HK-2 (cell line): ENCODE measurements around the gene PARP9.
"Not testable (repeated sequence)": the region's sequence is repeated elsewhere in the genome, so short reads cannot be mapped to it uniquely, and the experiment has no call there.

ENCODE experiments used
- DNase-seq: peaks from one replicate; pipeline ENCODE4 v3.0.0-alpha.2; 2018; ENCODE audit not compliant: unreplicated experiment

The PARP9 gene

DNA sequence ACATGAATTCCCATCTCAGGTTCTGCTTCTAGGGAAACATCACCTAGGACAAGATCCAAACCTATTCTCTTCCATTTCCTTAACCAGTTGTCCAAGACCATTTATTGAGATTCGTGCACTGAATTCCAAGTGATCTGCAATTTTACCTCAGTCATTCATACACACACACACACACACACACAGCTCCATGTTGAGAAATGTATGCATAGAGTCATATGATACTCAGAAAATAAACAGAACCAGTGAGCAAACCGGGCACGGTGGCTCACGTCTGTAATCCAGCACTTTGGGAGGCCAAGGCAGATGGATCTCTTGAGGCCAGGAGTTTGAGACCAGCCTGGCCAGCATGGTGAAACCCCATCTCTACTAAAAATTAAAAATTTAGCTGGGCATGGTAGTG lies 43.2 kb downstream of the PARP9 start:
- DNase-seq: no peak

DNA sequence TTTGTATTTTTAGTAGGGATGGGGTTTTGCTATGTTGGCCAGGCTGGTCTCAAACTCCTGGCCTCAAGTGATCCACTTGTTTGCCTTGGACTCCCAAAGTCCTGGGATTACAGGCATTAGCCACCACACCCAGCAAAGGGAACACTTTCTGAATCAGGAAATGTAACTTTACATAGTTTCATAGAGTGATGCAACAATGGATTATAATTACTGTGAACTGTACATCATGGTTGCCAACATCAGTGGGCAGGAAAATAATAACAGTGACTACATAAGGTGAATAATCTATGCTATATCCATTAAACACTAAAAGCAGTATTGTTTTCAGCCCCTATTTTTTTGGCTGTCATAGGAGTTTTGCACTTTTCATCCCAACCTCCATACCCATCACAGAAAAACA lies 44.4 kb downstream of the PARP9 start:
- DNase-seq: no peak

DNA sequence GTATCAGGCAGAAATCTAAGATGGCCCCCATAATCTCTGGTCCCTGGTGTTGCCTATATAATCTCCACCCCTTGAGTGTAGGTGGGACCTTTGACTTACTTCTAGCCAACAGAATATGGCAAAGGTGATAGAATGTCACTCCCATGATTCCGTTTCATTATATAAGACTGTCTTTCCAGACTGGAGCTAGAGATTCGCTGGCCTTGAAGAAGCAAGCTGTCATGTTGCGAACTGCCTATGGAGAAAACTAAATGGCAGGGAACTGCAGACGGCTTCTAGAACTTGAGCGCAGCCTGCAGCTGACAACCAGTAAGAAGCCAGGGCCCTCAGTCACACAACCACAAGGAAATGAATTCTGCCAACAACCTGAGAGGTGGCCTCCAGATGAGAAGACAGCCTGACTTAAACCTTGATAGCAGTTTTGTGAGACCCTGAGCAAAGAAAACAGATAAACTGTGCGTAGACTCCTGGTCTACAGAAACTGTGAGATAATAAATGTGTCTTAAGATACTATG lies 47.2 kb downstream of the PARP9 start:
- DNase-seq: no peak

DNA sequence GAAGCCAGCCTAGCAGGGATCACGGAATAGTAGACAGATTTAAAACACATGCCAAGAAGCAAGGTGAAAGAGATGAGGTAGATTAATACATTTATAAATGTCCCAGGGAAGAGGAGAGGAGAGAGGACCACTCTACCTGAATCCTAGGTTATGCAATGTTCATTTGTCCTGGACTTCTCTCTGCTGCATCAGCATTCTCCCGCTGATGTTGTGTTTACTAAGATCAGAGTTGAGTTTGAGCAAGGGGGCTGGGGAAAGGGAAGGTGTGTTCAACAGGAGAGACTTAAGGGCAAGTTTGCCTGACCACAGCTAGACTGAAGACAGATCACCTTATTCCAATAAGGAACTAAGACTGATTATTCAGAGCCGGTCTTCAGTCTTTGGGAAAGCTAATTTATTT lies 48.2 kb downstream of the PARP9 start:
- no peak for DNase-seq

DNA sequence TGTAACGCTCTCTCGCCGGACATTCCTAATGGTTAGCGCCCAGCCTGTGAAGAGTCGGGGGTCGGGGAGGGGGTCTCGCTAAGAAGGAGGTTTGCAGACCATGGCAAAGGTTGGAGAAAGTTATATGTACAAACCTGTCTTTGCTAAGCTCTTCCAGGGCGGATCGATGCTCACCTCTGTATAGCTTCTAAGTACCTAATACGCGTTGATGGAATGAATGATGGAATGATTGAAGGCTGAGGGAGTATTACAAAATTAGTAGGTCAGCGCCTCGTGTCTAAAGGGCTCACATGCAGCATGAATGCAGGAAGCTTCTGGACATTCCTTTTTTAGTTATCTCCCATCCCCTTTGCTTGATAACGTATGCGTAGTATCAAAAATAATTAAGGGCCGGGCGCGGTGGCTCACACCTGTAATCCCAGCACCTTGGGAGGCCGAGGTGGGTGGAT lies 49.1 kb downstream of the PARP9 start:
- DNase-seq: no peak

DNA sequence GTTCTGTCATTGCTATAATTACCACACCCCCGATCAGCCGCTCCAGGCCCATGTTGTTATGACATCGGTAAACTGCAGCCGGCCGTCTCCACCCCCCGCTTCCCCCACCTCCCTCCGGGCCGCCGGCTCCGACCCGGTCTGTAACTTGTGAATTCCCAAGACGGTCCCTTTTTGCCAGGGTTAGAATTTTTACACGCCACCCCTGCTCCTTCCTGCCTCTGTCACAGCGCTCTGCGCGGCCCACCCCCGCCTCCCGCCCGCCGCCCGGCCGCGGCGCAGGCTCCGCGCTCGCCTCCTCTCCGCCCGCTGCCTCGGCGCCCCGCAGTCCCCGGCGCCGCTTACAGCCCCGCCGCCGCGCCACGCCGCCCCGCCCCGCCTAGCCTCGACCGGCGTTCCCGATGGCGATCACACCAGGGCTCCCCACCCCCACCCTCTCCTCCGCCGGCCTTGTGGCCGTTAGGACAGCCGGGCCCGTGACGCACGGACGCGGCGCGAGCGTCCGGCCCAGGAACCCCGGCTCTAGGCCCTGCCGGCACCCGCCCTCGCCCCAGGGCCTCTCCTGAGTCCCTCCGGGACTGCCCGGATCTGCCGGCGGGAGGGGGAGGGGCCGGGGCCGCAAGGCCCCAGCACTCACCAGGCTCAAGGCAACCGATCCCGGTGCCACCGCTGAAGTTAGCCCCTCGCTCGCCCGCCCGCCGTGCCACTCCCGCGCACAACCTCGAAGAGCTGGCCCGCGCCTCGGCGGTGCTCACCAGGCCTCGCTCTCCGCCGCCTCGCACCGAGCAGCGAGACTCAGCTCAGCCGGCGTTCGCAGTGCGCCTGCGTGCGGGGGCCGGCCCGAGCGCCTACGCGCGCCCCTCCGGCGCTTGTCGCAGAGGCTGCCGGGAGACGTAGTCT lies 49.7 kb downstream of the PARP9 start, which contains the start of gene KPNA1:
Gene KPNA1, minus strand, starts transcription at position 817 of the 897 bp plus-strand sequence. CDS start 18,374 bp downstream, outside the sequence.
- DNase-seq: peak; percentile 86

DNA sequence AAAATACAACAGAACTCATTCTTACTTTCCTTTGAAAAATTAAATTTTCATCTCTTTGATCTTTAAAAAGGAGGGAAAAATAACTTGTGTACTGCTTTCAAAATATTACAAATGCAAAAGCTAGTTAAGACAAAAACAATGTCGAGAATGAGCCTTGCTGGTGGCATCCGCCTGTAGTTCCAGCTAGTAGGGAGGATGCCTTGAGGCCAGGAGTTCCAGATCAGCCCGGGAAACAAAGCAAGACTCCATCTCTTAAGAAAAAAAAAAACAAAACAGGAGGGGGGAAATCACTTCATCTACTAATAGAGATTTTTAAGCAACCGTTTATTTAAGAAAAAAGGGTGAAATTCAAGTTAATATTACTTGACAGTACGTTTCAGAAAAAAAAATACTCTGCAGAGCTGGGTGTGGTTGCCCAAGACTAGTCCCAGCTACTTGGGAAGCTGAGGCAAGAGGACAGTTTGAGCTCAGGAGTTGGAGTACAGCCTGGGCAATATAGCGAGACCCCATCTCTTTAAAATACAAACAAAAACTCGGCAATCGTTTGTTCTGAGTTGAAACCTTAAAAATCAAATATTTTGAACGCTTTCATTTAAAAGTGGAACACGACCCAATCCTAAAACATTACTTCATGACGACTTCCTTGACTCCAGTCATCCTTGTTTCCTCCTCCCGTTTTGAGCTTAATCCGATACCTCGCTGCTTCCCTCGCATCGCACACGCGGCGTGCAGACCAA lies 50.5 kb downstream of the PARP9 start:
- DNase-seq: no peak

DNA sequence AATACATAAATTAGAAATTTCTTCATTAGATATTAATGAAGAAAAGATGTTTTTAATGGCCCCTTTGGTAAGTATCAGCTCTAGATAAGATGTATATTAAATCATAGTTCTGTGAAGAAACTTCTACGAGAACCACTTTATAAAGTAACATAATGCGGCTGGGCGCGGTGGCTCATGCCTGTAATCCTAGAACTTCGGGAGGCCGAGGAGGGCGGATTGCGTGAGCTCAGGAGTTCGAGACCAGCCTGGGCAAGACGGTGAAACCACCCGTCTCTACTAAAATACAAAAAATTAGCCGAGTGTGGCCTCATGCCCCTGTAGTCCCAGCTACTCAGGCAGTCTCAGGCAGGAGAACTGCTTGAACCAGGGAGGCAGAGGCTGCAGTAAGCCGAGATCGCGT lies 51.8 kb downstream of the PARP9 start:
- DNase-seq: no peak

DNA sequence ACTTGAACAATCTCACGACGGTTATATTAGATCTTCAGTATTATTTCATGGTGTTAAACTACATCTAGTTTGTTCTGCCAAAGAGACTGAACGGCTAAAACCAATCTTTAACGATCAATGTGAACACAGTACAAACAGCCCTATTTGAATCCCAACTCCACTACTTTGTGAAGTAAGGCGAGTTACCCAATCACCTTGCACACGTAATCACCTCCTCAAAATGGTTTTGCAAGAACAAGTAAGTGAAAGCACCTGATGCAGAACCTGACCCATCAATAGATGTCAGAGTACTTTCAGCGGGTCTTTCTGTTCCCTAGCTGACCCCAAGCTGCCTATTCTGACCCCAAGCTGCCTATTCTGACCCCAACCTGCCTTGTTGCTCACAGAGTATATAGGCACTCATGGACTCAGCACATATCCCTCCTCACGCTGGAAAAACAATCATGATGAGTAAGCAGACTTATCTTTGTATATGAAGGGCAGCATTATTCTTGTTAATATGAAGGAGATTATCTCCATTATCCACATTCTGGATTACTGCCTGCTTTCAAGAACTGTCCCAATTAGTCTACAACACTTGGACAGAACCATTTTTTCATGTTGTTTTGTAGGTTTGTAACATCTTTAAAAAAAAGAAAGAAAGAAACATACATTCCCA lies 53.1 kb downstream of the PARP9 start:
- DNase-seq: no peak

DNA sequence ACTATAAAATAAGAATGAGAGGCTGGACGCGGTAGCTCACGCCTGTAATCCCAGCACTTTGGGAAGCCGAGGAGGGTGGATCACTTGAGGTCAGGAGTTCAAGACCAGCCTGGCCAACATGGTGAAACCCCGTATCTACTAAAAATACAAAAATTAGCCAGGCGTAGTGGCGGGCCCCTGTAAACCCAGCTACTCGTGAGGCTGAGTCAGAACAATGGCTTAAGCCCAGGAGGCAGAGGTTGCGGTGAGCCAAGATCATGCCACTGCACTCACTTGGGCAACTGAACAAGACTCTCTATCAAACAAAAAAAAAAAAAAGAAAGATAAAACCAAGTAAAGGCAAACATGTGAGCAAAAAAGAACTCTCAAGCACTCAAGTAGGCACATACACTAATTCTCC lies 55.2 kb downstream of the PARP9 start:
- peak; percentile 81 for DNase-seq

DNA sequence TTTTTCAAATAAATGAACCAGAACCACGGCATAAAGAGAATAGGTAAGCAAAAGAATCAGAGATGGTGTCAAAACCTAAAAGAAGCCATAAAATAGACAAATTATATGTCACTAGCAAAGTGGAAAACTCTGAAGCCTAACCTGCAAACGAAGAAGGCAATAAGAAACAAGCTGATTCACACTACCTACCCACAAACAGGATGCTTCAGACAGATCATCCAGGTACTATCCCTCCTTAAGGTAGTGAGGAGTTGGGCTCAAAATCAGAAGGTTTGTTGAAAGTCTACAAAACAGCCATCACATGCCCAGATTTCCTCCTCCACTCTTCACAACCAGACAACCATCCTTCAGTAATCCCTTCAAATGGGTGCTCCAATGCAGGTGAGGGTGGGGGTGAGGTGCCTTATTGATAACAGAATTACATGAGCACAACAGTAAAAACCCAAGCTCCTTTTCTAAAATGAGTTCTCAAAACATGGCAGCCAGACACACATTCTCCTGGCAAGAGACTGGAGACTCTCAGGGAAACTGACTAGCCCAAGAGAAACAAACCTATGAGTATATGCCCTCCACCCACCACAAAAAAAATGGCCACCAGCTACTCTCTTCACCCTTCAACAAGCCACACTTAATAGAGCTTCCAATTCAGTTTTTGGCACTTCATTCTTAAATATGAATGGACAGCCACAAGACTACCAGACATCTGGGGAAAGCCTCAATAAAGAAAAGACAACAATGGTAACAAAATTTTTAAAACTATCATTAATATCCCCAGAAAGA lies 55.8 kb downstream of the PARP9 start:
- no peak for DNase-seq

DNA sequence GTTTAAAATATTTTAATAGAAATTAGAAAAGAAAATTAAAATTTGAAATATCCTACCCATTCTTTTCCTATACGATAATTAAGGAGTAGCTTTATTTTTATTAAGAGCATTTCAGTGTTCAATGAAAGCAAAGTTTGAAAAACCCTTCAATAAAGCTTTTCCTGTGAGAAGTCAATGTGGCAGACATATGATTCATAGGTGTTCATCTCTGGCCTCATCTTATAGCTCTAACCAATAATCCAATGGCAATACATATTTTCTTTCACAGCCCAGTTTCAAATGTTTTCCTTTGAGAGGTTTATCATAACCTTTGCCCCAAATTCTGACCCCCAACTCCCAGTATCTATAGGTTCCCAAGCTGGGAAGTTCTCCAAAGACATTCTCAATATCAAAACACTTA lies 57.6 kb downstream of the PARP9 start:
- DNase-seq: no peak

DNA sequence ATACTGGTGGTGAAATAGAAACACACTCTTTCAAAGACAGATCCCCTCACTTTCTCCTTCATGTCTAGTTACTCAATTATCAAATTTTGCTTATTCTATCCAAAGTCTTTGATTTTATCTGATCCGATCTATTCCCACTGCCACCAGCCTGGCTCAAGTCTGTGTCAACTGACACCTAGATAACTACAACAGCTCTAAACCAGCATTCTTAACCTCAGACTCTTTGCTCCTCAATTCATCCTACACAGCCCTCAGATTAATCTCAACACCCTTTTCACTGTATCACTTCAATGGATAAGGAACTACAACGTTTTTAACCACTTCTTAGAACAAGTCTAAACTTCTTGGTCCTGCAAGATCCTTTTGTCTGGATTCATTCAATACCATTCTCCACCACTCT lies 58.4 kb downstream of the PARP9 start:
- no peak for DNase-seq

DNA sequence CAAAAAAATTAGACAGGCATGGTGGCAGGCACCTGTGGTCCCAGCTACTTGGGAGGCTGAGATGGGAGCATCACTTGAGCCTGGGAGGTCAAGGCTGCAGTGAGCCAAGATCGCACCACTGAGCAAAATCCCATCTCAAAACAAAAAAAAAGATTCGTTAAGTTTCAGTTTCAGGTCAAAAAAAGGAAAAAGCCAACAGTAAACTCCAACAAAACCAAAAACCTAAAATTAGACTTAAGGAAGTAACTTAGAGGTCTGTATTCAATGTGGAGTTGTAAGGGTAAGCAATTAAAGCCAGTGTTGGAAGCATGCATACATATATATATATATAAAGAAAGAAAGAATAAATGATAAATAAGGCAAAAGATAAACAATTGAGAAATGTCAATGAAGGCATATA lies 61.2 kb downstream of the PARP9 start:
- DNase-seq: no peak

DNA sequence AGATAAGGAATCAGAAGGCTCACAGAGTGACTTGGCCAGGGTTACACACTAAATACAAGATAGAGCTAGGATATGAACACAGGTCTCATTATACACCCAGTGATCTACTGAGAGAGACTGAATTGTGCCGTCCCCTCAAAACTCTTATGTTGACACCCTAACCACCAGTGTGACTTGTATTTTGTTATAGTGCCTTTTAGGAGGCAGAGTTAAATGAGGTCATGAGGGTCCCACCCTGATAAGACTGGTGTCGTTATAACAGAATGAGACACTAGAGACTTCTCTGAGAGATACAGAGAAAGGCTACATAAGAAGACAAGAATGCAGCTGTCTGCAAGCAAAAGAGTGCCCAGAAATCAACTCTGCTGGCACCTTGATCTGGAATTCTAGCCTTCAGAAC lies 62.0 kb downstream of the PARP9 start:
- no peak for DNase-seq

DNA sequence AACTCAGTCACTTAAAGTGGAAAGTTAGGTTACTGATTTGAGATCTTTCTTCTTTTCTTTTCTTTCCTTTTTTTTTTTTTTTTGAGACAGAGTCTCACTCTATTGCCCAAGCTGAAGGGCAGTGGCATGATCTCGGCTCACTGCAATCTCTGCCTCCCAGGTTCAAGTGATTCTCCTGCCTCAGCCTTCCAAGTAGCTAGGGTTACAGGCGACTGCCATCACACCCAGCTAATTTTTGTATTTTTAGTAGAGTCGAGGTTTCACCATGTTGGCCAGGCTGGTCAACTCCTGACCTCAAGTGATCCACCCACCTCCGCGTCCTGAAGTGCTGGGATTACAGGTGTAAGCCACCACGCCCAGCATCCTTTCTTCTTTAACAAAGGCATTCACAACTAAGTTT lies 63.1 kb downstream of the PARP9 start:
- not testable (repeated sequence) for DNase-seq

DNA sequence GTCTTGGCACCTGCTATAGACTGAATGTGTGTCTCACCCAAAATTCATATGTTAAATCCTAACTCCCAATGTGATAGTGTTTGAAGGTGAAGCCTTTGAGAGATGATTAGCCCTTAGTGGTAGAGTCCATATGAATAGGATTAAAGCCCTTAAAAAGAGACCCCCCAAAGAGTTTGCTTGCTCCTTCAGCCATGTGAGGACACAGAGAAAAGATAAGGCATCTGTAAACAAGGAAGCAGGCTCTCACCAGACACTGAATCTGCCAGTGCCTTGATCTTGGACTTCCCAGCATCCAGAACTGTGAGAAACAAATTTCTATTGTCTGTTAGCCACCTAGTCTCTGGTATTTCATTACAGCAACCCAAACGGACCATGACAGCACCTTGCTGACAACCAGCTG lies 65.9 kb downstream of the PARP9 start:
- no peak for DNase-seq

DNA sequence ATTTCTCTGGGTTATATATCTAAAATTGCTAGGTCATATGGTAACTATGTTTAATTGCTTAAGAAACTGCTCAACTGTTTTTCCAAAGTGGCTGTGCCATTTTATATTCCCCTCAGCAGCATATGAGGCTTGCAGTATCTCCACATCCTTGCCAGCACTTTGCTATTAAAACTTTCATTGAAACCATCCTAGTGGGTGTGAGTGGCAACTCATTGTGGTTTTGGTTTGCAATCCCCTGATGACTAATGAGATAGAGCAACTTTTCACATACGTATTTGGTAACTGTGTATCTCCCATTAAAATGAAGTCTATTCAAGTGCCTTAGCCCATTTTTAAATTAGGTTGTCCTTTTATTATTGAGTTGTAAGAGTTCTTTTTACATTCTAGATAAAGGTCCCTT lies 66.7 kb downstream of the PARP9 start:
- no peak for DNase-seq

DNA sequence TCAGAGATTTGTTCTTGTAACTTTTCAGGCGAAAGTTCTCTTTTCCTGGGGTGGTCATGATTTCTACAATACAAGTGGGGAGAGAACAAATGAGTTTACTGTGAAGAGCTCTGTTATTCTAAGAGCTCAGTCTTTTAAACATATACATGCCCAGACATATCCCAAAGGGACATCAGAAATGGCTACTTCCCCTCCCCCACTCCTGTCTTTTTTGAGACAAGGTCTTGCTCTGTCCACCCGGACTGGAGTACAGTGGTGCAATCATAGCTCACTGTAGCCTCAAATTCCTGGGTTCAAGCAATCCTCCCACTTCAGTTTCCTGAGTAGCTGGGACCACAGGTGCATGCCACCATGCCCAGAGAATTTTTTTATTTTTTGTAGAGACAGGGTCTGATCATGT lies 67.6 kb downstream of the PARP9 start:
- no peak for DNase-seq

DNA sequence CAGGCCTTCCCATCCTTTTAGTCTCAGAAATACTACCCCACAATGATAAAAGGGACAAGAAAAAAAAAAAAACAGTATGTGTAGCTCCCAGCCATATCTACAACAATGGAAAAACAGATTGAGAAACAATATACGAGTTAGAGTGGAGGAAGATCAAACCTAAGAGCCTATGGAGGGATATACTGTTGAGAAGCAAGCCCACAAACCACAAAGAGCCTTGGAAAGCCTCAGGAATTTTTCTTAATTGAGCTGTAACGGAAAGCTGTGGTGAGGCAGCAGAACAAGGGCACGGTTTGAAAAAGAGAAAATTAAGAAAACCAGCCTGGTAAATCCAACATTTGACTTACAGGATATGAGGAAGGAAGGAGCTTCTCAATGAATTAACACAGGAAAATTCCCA lies 70.8 kb downstream of the PARP9 start:
- no peak for DNase-seq

DNA sequence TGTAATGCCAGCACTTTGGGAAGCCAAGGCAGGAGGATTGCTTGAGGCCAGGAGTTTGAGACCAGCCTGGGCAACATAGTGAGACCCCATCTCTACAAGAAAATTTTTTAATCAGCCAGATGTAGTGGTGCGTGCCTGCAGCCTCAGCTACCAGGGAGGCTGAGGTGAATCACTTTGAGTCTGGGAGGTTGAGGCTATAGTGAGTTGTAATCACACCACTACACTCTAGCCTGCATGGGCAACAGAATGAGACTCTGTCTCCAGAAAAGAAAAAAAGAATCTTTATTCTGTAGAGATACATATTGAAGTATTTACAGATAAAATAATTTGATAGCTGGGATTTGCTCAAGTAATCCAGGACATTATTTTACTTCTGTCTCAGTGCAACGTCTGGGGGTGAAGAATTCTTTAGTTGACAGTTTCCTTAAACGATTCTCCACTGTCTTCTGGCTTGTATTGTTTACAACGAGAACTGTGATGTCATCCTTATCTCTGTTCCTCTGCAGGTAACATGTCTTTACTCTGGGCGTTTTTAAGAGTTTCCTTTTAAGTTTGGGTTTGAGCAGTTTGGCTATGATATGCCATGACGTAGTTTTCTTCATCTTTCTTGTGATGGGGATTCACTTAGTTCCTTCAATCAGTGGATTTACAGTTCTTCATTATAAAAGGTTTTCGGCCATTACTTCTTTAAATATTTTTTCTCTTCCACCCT lies 75.7 kb downstream of the PARP9 start:
- DNase-seq: no peak
